Measurements from ENCODE around the gene RAB41. TPM values are rescaled to one million over a fixed set of nuclear protein-coding genes. Genes with fewer than 3 reads are reported as not detected.
"Not testable (repeated sequence)": the region's sequence is repeated elsewhere in the genome, so short reads cannot be mapped to it uniquely, and the experiment has no call there.

The RAB41 gene
- total and polyA plus RNA-seq, 10 of the 15 experiments (the other 5 are each of a cell fraction or from before 2014, with no cell fraction given) = 0.05 to 0.31 TPM; not detected in 8

DNA sequence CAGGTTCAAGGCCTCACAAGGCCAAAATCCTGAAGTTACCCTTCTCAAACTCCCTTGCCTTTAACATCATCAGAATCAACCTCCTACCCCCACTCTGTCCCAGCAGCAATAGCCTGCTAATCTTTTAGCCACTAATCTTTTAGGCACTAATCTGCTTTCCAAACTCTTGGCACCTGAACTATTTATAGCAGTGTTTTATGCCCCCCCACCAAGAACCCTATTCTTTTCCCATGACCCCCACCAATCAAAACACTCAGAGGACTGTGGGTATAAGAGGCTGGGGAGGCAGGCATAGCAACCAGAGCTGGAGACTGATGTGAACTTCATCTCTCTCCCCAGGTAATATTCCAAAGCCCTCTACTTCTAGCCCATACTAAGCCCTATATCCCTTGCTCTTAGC, 13.9 kb upstream of the RAB41 start, which contains the start of gene ARR3:
TSS of gene ARR3 (plus strand) at position 301 of the 400 bp plus-strand sequence. CDS start 1,052 bp downstream, outside the sequence.
- CTCF ChIA-PET = no interaction called here

DNA sequence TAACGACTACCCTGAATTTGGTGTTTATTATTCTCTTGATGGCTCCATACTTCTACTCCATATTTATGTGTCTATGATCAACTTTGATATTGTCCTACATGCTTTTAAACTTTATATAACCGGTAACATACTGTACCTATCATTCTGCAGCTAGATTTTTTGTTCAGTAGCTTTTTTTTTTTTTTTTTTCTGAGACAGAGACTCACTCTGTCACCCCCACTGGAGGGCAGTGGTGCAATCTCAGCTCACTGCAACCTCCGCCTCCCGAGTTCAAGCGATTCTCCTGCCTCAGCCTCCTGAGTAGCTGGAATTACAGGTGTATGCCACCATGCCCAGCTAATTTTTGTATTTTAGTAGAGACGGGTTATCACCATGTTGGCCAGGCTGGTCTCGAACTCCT, 7.9 kb upstream of the RAB41 start:
- RAD21 ChIA-PET (ENCODE audit: unreplicated experiment) = interaction anchor here (1.3 kb wide), 1 partner anchor 140 kb away, joined by 3 read pairs; no protein-coding TSS in a partner anchor
- not testable (repeated sequence) for ATAC-seq

More for the DNA sequence above, 13.9 kb upstream of the RAB41 start, which contains the start of gene ARR3:
- in situ Hi-C loops (cut with MboI) = no loop called here
- Histone ChIP-seq H3K9ac (ENCODE audit: control insufficient read depth, insufficient read depth, low read length) (no peak within 1 kb of the TSS), H3K79me2 (ENCODE audit: control insufficient read depth, insufficient read depth, low read length) (no peaks in the 10 kb centered on the region), H3K4me2 (ENCODE audit: control insufficient read depth, insufficient read depth) (no peak within 1 kb of the TSS), H3K4me3 (no peak within 1 kb of the TSS), H3K36me3 (ENCODE audit: control insufficient read depth in 2 of 2, insufficient read depth in 2 of 2, low read length in 1 of 2) (no peaks in the 10 kb centered on the region), H2AFZ (ENCODE audit: control insufficient read depth, low read depth, low read length) (no peak within 1 kb of the TSS), H3K9me3 (replicated peaks; ENCODE audit: control insufficient read depth, insufficient read depth, low read length) (no peaks in the 10 kb centered on the region), H3K27ac (ENCODE audit: control insufficient read depth, insufficient read depth) (no peak within 1 kb of the TSS), H3K27me3 (replicated peaks in 1 of 2; ENCODE audit: control insufficient read depth in 2 of 2, insufficient read depth in 2 of 2, low read length in 1 of 2) (no peaks in the 10 kb centered on the region), H3K4me1 (ENCODE audit: control insufficient read depth, insufficient read depth, low read length) (no peaks in the 10 kb centered on the region), H4K20me1 (ENCODE audit: control insufficient read depth, insufficient read depth) (no peaks in the 10 kb centered on the region)
- DNase-seq (ENCODE audit: low read depth, low spot score) (no peak), ATAC-seq (no peak), FAIRE-seq (no peak)
- intact Hi-C loops (cut with micrococcal nuclease; ENCODE audit: unreplicated experiment) = no loop called here
- TF ChIP-seq CBX3 (IDR thresholded peaks at IDR 0.05; ENCODE audit: borderline replicate concordance, low read depth) (no peak), E2F4 (IDR thresholded peaks at IDR 0.05; ENCODE audit: low read depth, low read length) (no peak), ZNF217 (IDR thresholded peaks at IDR 0.05) (no peak)
- ChIA-PET RAD21 (ENCODE audit: unreplicated experiment) (no interaction called here), POLR2A (no interaction called here), SMC1A (ENCODE audit: uncharacterized antibody, unreplicated experiment) (interaction anchor here (1.0 kb wide), 1 partner anchor 11 kb away, joined by 4 read pairs; no protein-coding TSS in a partner anchor)
- BruUV-seq (replicated peaks) = no TSS peak

More for the DNA sequence above, 7.9 kb upstream of the RAB41 start:
- H3K27me3 ChIP-seq (replicated peaks in 1 of 2; ENCODE audit: control insufficient read depth in 2 of 2, insufficient read depth in 2 of 2, low read length in 1 of 2); H3K4me2 ChIP-seq (ENCODE audit: control insufficient read depth, insufficient read depth); H3K36me3 ChIP-seq (ENCODE audit: control insufficient read depth in 2 of 2, insufficient read depth in 2 of 2, low read length in 1 of 2); H3K4me3 ChIP-seq; DNase-seq (ENCODE audit: low read depth, low spot score); H2AFZ ChIP-seq (ENCODE audit: control insufficient read depth, low read depth, low read length); H4K20me1 ChIP-seq (ENCODE audit: control insufficient read depth, insufficient read depth); H3K9ac ChIP-seq (ENCODE audit: control insufficient read depth, insufficient read depth, low read length); FAIRE-seq; H3K9me3 ChIP-seq (replicated peaks; ENCODE audit: control insufficient read depth, insufficient read depth, low read length); in situ Hi-C loops (cut with MboI); BruUV-seq (replicated peaks); intact Hi-C loops (cut with micrococcal nuclease; ENCODE audit: unreplicated experiment); H3K79me2 ChIP-seq (ENCODE audit: control insufficient read depth, insufficient read depth, low read length); H3K27ac ChIP-seq (ENCODE audit: control insufficient read depth, insufficient read depth); H3K4me1 ChIP-seq (ENCODE audit: control insufficient read depth, insufficient read depth, low read length): not testable (repeated sequence)
- SMC1A ChIA-PET (ENCODE audit: uncharacterized antibody, unreplicated experiment) = interaction anchor here (2.1 kb wide), 1 partner anchor 16 kb away, joined by 4 read pairs; the partner anchor contains the start of genes KIF4A and PDZD11
- POLR2A ChIA-PET = interaction anchor here (0.6 kb wide), 1 partner anchor 47 kb away, joined by 6 read pairs; no protein-coding TSS in a partner anchor
- WGBS (ENCODE audit: insufficient coverage, insufficient replicate concordance, low lambda C conversion rate, missing lambda C conversion rate) = 77% methylated on average over 7 of the region's 7 CpGs
- CTCF ChIA-PET = interaction anchor here (0.7 to 0.8 kb wide), 2 partner anchors 11 to 96 kb away, joined by 3 read pairs; partner anchors contain the start of gene DGAT2L6
